Aorta (tissue), 5 donors: ENCODE data around the gene PLXNC1. TPM values are rescaled to one million over a fixed set of nuclear protein-coding genes. Genes with fewer than 3 reads are reported as not detected.

Experiments
- ATAC-seq: fragments of 200-7000 bp; cut with Tn5 transposase; one replicate; pipeline ENCODE4 v1.9.1; 2022; ENCODE audit warnings: moderate library complexity; ENCODE audit not compliant: low FRiP score
- DNase-seq, 2 donors: peaks; one replicate each; pipeline ENCODE4 v3.0.0-alpha.2; 2020
- H3K27ac ChIP-seq, 2 donors: one replicate each; pipeline ENCODE4 v1.5.1; 2013; ENCODE audit warnings: low read length in 2 of 2, mild to moderate bottlenecking in 2 of 2, moderate library complexity in 2 of 2, control low read depth in 1 of 2, inconsistent platforms in 1 of 2, low read depth in 1 of 2
- H3K27me3 ChIP-seq, 2 donors: one replicate each; pipeline ENCODE4 v1.6.1; 2013; ENCODE audit warnings: control low read depth in 1 of 2, low read length in 1 of 2, mild to moderate bottlenecking in 1 of 2, moderate library complexity in 1 of 2; ENCODE audit not compliant: insufficient read depth in 2 of 2, control insufficient read depth in 1 of 2
- H3K36me3 ChIP-seq, 2 donors: one replicate each; pipeline ENCODE4 v1.6.1; 2013; ENCODE audit warnings: control low read depth in 1 of 2, low read length in 1 of 2, mild to moderate bottlenecking in 1 of 2; ENCODE audit not compliant: insufficient read depth in 2 of 2, control insufficient read depth in 1 of 2
- H3K4me1 ChIP-seq, 2 donors: one replicate each; pipeline ENCODE4 v1.6.1; 2013; ENCODE audit warnings: low read length in 2 of 2, control low read depth in 1 of 2, mild to moderate bottlenecking in 1 of 2, moderate library complexity in 1 of 2; ENCODE audit not compliant: insufficient read depth in 2 of 2, control insufficient read depth in 1 of 2
- H3K4me3 ChIP-seq, 2 donors: one replicate each; pipeline ENCODE4 v1.5.1; 2013; ENCODE audit warnings: low read length in 2 of 2, control low read depth in 1 of 2, mild to moderate bottlenecking in 1 of 2
- H3K9me3 ChIP-seq: one replicate; pipeline ENCODE4 v1.6.1; 2013; ENCODE audit warnings: mild to moderate bottlenecking, low read length; ENCODE audit not compliant: control insufficient read depth
- WGBS, 2 donors: extraction: QIAGEN DNeasy Blood & Tissue Kit; methylation state at CpG; one replicate each; pipeline ENCODE4 v1.1.7; 2013; 5-methylcytosine and 5-hydroxymethylcytosine counted together
- intact Hi-C, 2 donors: fragments of 100-400 bp; cut with DNase I; formaldehyde crosslinking; loops; one replicate each; pipeline versions ENCODE4 v1.14.2 to v1.15.0; 2022
- polyA plus RNA-seq, 2 donors: library from polyadenylated mRNA; stranded (reverse); fragments of 200-250 nt; gene quantifications; one replicate each; pipeline ENCODE4 v1.2.3, GENCODE V29; 2013
- total RNA-seq, 2 donors: library from RNA; stranded (reverse); fragmentation: NEBNext Ultra II Directional; extraction: Animal tissue kit (Norgen Biotek cat#: 25700); gene quantifications; one replicate each; pipeline ENCODE4 v1.2.1, GENCODE V29; 2021
- donor health status: healthy with polysubstance abuse.
- donor health status: Bipolar disorder and iron deficiency.
- donor health status: DM: no; HTN: no; CAD: no.
- donor health status: DM: no; HTN: no; CAD: no.
- donor health status: DM: yes; HTN: yes; CAD: no.

The PLXNC1 gene
- total and polyA plus RNA-seq, 4 donors: 1.2 to 26.8 (median 5.4) TPM

DNA sequence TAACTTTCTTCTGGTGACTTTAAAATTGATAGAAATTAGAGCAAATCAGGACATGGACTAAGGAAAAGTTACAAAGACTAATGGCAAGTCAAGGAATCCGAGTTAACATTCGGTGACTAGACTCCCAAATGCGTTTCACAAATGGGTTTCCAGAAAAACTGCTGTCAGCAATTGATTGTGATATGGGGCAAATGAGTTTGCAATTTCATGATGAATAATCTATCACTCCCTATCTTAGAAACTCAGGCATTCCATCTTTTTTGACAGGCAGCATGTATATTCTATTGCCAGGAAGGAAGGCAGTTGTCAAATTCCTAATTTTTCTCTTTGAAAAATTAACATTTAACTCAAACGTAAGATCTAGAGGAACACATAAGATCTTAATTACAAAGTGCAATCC lies 40.5 kb upstream of the PLXNC1 start:
- no peak for DNase-seq
- H3K4me3 ChIP-seq: no peak overlapping the region
- intact Hi-C loops: no loop called here
- no peaks in the 10 kb centered on the region for H3K4me1 ChIP-seq
- no peak for ATAC-seq
- no peak overlapping the region for H3K27ac ChIP-seq
- no peaks in the 10 kb centered on the region for H3K36me3 ChIP-seq
- 44 to 53% methylated on average over 4 of the region's 4 CpGs for WGBS, 2 donors
- no peaks in the 10 kb centered on the region for H3K27me3 ChIP-seq
- H3K9me3 ChIP-seq: no peaks in the 10 kb centered on the region

DNA sequence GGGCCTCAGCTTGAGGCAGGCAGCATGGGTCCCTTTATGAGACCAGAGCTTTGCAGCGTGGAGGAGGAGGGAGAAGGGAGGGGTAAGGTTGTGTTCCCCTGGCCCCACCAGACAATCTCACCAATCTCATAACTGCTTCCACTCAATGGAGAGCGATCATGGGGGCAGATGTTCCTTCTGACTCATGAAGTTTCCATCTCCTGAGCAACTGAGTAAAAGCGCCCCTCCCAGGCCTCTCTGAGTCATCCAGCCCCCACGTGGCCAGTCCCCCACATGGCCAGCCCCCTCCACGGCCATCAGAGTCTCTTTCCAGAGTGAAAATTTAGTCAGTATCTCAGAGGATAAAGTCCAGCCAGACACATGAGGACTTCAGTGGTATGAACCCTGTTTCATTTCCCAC lies 39.2 kb upstream of the PLXNC1 start:
- Histone ChIP-seq H3K4me1 (no peaks in the 10 kb centered on the region), H3K36me3 (no peaks in the 10 kb centered on the region), H3K9me3 (peaks cover 1% of the 10 kb centered on the region), H3K27ac (no peak overlapping the region), H3K27me3 (no peaks in the 10 kb centered on the region), H3K4me3 (no peak overlapping the region)
- WGBS, 2 donors: 35 to 38% methylated on average over 5 of the region's 5 CpGs
- ATAC-seq (no peak), DNase-seq (no peak)
- intact Hi-C loops: no loop called here

- Histone ChIP-seq H3K4me1 (no peaks in the 10 kb centered on the region), H3K36me3 (no peaks in the 10 kb centered on the region), H3K4me3 (no peak overlapping the region), H3K27ac (no peak overlapping the region), H3K27me3 (no peaks in the 10 kb centered on the region), H3K9me3 (peaks cover 1% of the 10 kb centered on the region)
- WGBS, 2 donors: 91 to 92% methylated on average over 9 of the region's 9 CpGs
- DNase-seq (no peak), ATAC-seq (no peak)
- intact Hi-C loops: no loop called here
Measured at GRCh38 chr12:94110258-94110657, 38.1 kb upstream of the PLXNC1 start.

GRCh38 chr12:94111302-94111701 lies 37.1 kb upstream of the PLXNC1 start:
- ATAC-seq (no peak), DNase-seq (no peak)
- Histone ChIP-seq H3K4me1 (no peaks in the 10 kb centered on the region), H3K4me3 (no peak overlapping the region), H3K27ac (no peak overlapping the region), H3K9me3 (peaks cover 1% of the 10 kb centered on the region), H3K27me3 (no peaks in the 10 kb centered on the region), H3K36me3 (no peaks in the 10 kb centered on the region)
- WGBS, 2 donors: 87 to 90% methylated on average over 2 of the region's 2 CpGs
- intact Hi-C loops: no loop called here

DNA sequence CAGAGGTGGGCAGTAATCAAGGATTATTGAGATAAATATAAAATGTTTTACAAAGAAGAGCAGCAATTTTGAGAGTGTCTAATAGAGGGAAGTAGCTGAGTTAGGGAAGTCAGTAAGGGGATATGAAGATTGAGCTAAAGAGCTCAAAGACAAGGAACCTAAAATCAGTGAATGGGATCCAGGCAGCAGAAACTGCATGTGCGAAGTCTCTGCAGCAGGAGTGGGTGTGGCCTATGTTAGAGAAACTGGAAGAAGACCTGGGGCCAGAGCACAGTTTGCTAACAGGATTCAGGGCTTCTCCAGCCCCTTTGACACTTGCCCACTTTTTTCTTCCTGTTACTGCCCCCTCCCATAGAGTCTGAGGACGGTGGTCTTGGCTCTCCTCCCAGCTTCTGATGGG lies 36.3 kb upstream of the PLXNC1 start:
- no peak overlapping the region for H3K4me3 ChIP-seq
- no peaks in the 10 kb centered on the region for H3K4me1 ChIP-seq
- no peak for ATAC-seq
- DNase-seq: no peak
- intact Hi-C loops: no loop called here
- H3K36me3 ChIP-seq: no peaks in the 10 kb centered on the region
- 69 to 77% methylated on average over 2 of the region's 2 CpGs for WGBS, 2 donors
- no peaks in the 10 kb centered on the region for H3K27me3 ChIP-seq
- H3K9me3 ChIP-seq: peaks cover 1% of the 10 kb centered on the region
- no peak overlapping the region for H3K27ac ChIP-seq

GRCh38 chr12:94114166-94114565 lies 34.2 kb upstream of the PLXNC1 start:
- Histone ChIP-seq H3K27me3 (no peaks in the 10 kb centered on the region), H3K36me3 (no peaks in the 10 kb centered on the region), H3K9me3 (peaks cover 1% of the 10 kb centered on the region), H3K4me3 (no peak overlapping the region), H3K4me1 (no peaks in the 10 kb centered on the region), H3K27ac (no peak overlapping the region)
- ATAC-seq (no peak), DNase-seq (no peak)
- intact Hi-C loops: no loop called here
- WGBS, 2 donors: 93 to 94% methylated on average over 4 of the region's 4 CpGs

DNA sequence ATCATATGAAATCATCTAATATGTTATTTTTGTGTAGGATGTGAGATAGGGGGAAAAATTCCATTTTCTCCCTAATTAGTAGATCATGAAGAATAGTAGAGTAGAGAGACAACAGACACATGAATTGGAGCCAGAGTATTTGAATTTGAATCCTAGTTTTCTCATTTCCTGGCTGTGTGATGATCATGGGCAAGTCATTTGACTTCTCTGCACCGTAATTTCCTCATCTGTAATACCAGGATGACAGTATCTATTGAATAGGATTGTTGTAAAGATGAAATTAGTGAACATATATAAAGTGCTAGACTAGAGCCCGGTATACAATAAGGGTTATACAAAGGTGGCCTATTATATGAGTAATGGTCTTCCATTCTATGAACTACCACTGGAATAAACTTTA lies 32.2 kb upstream of the PLXNC1 start:
- no peak for DNase-seq
- intact Hi-C loops: no loop called here
- no peaks in the 10 kb centered on the region for H3K27me3 ChIP-seq
- H3K4me3 ChIP-seq: no peak overlapping the region
- no peaks in the 10 kb centered on the region for H3K4me1 ChIP-seq
- no peak for ATAC-seq
- no peaks in the 10 kb centered on the region for H3K36me3 ChIP-seq
- 96% methylated on average over 2 of the region's 2 CpGs for WGBS, 2 donors
- H3K9me3 ChIP-seq: peaks cover 1% of the 10 kb centered on the region
- H3K27ac ChIP-seq: no peak overlapping the region

DNA sequence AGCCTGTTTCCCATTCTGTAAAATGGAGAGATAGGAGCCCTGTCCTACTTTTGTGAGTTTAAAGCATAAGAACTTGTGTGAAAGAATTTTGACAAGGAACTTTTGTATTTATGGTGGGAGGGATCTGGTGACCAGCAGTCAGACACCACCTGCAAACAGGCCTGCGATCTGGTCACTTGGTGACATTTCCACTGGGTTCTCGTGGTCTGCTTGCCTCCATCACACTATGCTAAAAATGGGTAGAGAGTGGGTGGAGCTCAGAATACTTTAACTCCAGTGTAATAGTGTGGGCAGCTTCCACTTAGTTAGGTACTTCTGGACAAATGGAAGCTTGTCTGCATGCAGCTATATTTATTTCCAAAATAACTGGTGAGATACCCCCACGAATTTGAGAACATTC lies 26.5 kb upstream of the PLXNC1 start:
- Histone ChIP-seq H3K27me3 (no peaks in the 10 kb centered on the region), H3K27ac (no peak overlapping the region), H3K4me1 (no peaks in the 10 kb centered on the region), H3K9me3 (no peaks in the 10 kb centered on the region), H3K36me3 (no peaks in the 10 kb centered on the region), H3K4me3 (no peak overlapping the region)
- no peak for ATAC-seq
- no peak for DNase-seq
- intact Hi-C loops: no loop called here
- WGBS, 2 donors: 22 to 29% methylated on average over 3 of the region's 3 CpGs

DNA sequence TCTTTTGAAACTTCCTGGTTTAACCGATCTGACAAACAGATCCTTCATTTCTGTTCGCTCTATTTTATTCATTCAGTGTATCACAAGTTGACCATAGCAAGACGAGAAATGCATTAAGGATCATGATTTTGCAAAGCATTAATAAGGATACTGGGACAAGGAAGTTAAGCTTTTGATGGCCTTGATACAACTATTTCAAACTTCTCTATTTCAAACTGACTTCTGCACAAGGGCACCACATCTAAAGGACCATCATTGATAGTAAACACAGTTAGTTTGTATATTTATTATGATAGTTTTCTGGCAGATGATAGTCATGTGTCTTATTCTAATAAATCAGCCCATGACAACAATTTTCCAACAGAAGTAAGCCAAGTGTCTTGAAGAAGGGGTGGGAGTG lies 25.8 kb upstream of the PLXNC1 start:
- H3K27me3 ChIP-seq: no peaks in the 10 kb centered on the region
- no peak for DNase-seq
- ATAC-seq: no peak
- H3K4me3 ChIP-seq: no peak overlapping the region
- no peaks in the 10 kb centered on the region for H3K36me3 ChIP-seq
- no peaks in the 10 kb centered on the region for H3K4me1 ChIP-seq
- H3K27ac ChIP-seq: no peak overlapping the region
- no peaks in the 10 kb centered on the region for H3K9me3 ChIP-seq
- 84% methylated on average over 3 of the region's 3 CpGs for WGBS, 2 donors
- intact Hi-C loops: no loop called here
